ENCODE measurements around the gene FAM200C. TPM values are rescaled to one million over a fixed set of nuclear protein-coding genes. Genes with fewer than 3 reads are reported as not detected.

The FAM200C gene
- polyA plus RNA-seq, 1 donor (not counting 4 experiments of a cell fraction or from before 2014, with no cell fraction given): 1.7 TPM

GRCh38 chr5:160363211-160363610 lies 36.6 kb downstream of the FAM200C start:
- Histone ChIP-seq H3K4me2 (ENCODE audit: control insufficient read depth, extremely low read depth, insufficient read depth, low read depth, low read length) (no peak overlapping the region), H3K4me3 (ENCODE audit: control insufficient read depth in 2 of 3, extremely low read depth in 1 of 3, insufficient read depth in 2 of 3, low read depth in 1 of 3, low read length in 3 of 3) (no peak overlapping the region), H3K4me1 (ENCODE audit: control insufficient read depth, extremely low read depth, insufficient read depth, low read length) (peaks cover 10% of the 10 kb centered on the region), H3K27me3 (ENCODE audit: control insufficient read depth, extremely low read depth, insufficient read depth, low read length) (no peaks in the 10 kb centered on the region), H3K27ac (ENCODE audit: control insufficient read depth, insufficient read depth, low read length) (no peak overlapping the region), H3K79me2 (ENCODE audit: control insufficient read depth, insufficient read depth, low read length) (no peaks in the 10 kb centered on the region), H4K20me1 (ENCODE audit: control insufficient read depth, extremely low read depth, insufficient read depth, low read length) (no peaks in the 10 kb centered on the region), H3K9me3 (ENCODE audit: control insufficient read depth, low read depth, low read length) (no peaks in the 10 kb centered on the region), H3K9me1 (ENCODE audit: control insufficient read depth, extremely low read depth, insufficient read depth, low read length) (no peaks in the 10 kb centered on the region), H3K36me3 (ENCODE audit: control insufficient read depth in 2 of 2, extremely low read depth in 1 of 2, insufficient read depth in 2 of 2, low read length in 2 of 2) (no peaks in the 10 kb centered on the region), H2AFZ (ENCODE audit: control insufficient read depth, low read length) (no peak overlapping the region), H3K9ac (ENCODE audit: control insufficient read depth, extremely low read depth, insufficient read depth, low read length) (no peak overlapping the region)
- TF ChIP-seq EZH2 (IDR thresholded peaks at IDR 0.05; ENCODE audit: low read length) (no peak), CTCF (optimal IDR thresholded peaks at IDR 0.05 in 1 of 3, IDR thresholded peaks at IDR 0.05 in 1 of 3, conservative IDR thresholded peaks at IDR 0.05 in 1 of 3; ENCODE audit: extremely low read depth in 1 of 3, insufficient read depth in 2 of 3, low read length in 3 of 3) (no peak)
- FAIRE-seq (no peak), DNase-seq (ENCODE audit: low read depth, low spot score) (no peak)
- dilution Hi-C loops (cut with MboI; ENCODE audit: extremely low pct_ligation_motif_present, low sequenced_read_pairs): no loop called here

- H4K20me1 ChIP-seq (ENCODE audit: control insufficient read depth, extremely low read depth, insufficient read depth, low read length): no peaks in the 10 kb centered on the region
- no peaks in the 10 kb centered on the region for H3K79me2 ChIP-seq (ENCODE audit: control insufficient read depth, insufficient read depth, low read length)
- H2AFZ ChIP-seq (ENCODE audit: control insufficient read depth, low read length): no peak overlapping the region
- no peak for TF ChIP-seq CTCF (optimal IDR thresholded peaks at IDR 0.05 in 1 of 3, IDR thresholded peaks at IDR 0.05 in 1 of 3, conservative IDR thresholded peaks at IDR 0.05 in 1 of 3; ENCODE audit: extremely low read depth in 1 of 3, insufficient read depth in 2 of 3, low read length in 3 of 3)
- TF ChIP-seq EZH2 (IDR thresholded peaks at IDR 0.05; ENCODE audit: low read length): no peak
- no peak overlapping the region for H3K27ac ChIP-seq (ENCODE audit: control insufficient read depth, insufficient read depth, low read length)
- H3K27me3 ChIP-seq (ENCODE audit: control insufficient read depth, extremely low read depth, insufficient read depth, low read length): no peaks in the 10 kb centered on the region
- no peaks in the 10 kb centered on the region for H3K9me1 ChIP-seq (ENCODE audit: control insufficient read depth, extremely low read depth, insufficient read depth, low read length)
- H3K9me3 ChIP-seq (ENCODE audit: control insufficient read depth, low read depth, low read length): no peaks in the 10 kb centered on the region
- peaks cover 10% of the 10 kb centered on the region for H3K4me1 ChIP-seq (ENCODE audit: control insufficient read depth, extremely low read depth, insufficient read depth, low read length)
- H3K4me3 ChIP-seq (ENCODE audit: control insufficient read depth in 2 of 3, extremely low read depth in 1 of 3, insufficient read depth in 2 of 3, low read depth in 1 of 3, low read length in 3 of 3): no peak overlapping the region
- no peak overlapping the region for H3K9ac ChIP-seq (ENCODE audit: control insufficient read depth, extremely low read depth, insufficient read depth, low read length)
- FAIRE-seq: no peak
- dilution Hi-C loops (cut with MboI; ENCODE audit: extremely low pct_ligation_motif_present, low sequenced_read_pairs): no loop called here
- H3K36me3 ChIP-seq (ENCODE audit: control insufficient read depth in 2 of 2, extremely low read depth in 1 of 2, insufficient read depth in 2 of 2, low read length in 2 of 2): no peaks in the 10 kb centered on the region
- no peak overlapping the region for H3K4me2 ChIP-seq (ENCODE audit: control insufficient read depth, extremely low read depth, insufficient read depth, low read depth, low read length)
- no peak for DNase-seq (ENCODE audit: low read depth, low spot score)
Observed at GRCh38 chr5:160361624-160362228, 38.1 kb downstream of the FAM200C start.

All from keratinocyte (primary cell).